ENCODE results near the gene WWC2.

Gene WWC2

DNA sequence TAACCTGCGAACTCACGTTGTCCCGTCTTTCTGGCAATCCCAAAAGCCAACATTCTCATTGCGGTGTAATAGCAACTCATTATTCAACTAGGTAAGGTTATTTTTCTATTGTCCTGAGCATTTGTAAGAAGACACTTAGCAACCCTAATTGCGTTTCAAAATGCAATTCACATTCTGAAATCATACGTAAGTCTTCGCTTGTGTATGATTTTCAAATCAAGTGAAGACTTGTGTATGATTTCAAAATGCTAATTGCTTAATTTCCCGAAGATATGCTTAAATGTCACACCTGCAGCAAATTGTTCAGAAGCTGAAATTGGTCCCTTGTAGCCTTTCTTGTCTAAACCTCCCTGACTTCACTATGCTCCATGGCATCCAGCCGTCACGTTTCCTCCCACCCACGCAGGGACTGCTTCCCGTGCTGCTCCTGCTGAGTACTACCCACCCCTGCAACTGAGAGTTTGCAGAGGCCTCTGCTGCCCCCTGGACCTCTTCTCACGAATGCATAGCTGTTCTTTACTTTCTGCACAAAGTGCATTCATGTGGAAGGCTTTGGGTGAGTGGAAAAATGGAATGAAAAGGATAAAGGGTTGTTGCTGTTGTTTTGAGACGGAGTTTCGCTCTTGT, 264.0 kb downstream of the WWC2 start:
- no peaks in the 10 kb centered on the region for H3K27me3 ChIP-seq (ENCODE audit: insufficient read depth, poor library complexity, severe bottlenecking)
- no peak overlapping the region for H3K27ac ChIP-seq (replicated peaks)
- TF ChIP-seq, protein P1, sequence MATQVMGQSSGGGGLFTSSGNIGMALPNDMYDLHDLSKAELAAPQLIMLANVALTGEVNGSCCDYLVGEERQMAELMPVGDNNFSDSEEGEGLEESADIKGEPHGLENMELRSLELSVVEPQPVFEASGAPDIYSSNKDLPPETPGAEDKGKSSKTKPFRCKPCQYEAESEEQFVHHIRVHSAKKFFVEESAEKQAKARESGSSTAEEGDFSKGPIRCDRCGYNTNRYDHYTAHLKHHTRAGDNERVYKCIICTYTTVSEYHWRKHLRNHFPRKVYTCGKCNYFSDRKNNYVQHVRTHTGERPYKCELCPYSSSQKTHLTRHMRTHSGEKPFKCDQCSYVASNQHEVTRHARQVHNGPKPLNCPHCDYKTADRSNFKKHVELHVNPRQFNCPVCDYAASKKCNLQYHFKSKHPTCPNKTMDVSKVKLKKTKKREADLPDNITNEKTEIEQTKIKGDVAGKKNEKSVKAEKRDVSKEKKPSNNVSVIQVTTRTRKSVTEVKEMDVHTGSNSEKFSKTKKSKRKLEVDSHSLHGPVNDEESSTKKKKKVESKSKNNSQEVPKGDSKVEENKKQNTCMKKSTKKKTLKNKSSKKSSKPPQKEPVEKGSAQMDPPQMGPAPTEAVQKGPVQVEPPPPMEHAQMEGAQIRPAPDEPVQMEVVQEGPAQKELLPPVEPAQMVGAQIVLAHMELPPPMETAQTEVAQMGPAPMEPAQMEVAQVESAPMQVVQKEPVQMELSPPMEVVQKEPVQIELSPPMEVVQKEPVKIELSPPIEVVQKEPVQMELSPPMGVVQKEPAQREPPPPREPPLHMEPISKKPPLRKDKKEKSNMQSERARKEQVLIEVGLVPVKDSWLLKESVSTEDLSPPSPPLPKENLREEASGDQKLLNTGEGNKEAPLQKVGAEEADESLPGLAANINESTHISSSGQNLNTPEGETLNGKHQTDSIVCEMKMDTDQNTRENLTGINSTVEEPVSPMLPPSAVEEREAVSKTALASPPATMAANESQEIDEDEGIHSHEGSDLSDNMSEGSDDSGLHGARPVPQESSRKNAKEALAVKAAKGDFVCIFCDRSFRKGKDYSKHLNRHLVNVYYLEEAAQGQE (IDR thresholded peaks at IDR 0.05; ENCODE audit: insufficient replicate concordance, low read depth): no peak
- no peak for TF ChIP-seq POLR2AphosphoS5 (IDR thresholded peaks at IDR 0.05; ENCODE audit: low read depth)
- no peak for TF ChIP-seq CTCF (IDR thresholded peaks at IDR 0.05; ENCODE audit: insufficient read depth, low read length)
- TF ChIP-seq SPI1 (IDR thresholded peaks at IDR 0.05; ENCODE audit: borderline replicate concordance, low read depth): no peak
- no peak for TF ChIP-seq GABPA (IDR thresholded peaks at IDR 0.05; ENCODE audit: low read depth)
- H3K4me3 ChIP-seq (replicated peaks; ENCODE audit: insufficient read depth, low read length): no peak overlapping the region
- no peak for DNase-seq (ENCODE audit: low read depth in 1 of 2, low spot score in 1 of 2)

DNA sequence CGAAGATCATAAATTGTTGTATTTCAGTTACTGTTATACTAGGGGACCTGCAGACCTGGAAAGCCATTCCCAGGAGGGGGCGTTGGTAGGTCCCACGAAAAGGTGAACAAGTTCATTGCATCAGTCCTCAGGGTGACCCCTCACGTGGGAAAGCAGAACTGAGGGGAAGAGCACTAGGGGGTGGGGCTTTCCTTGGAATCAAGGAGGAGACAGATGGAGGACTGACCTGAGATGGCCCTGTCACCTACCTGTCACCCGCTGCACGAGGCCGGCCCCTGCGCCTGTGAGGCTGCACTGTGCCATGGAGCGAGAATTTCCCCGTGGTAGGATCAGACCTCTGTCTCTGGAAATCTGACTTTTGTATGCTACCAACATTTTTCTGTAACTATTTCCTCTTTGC, 265.0 kb downstream of the WWC2 start:
- DNase-seq (ENCODE audit: low read depth in 1 of 2, low spot score in 1 of 2): no peak
- no peak overlapping the region for H3K4me3 ChIP-seq (replicated peaks; ENCODE audit: insufficient read depth, low read length)
- no peaks in the 10 kb centered on the region for H3K27me3 ChIP-seq (ENCODE audit: insufficient read depth, poor library complexity, severe bottlenecking)
- no peak for TF ChIP-seq GABPA (IDR thresholded peaks at IDR 0.05; ENCODE audit: low read depth)
- no peak for TF ChIP-seq CTCF (IDR thresholded peaks at IDR 0.05; ENCODE audit: insufficient read depth, low read length)
- TF ChIP-seq, protein P1 (IDR thresholded peaks at IDR 0.05; ENCODE audit: insufficient replicate concordance, low read depth): no peak
- no peak for TF ChIP-seq POLR2AphosphoS5 (IDR thresholded peaks at IDR 0.05; ENCODE audit: low read depth)
- no peak for TF ChIP-seq SPI1 (IDR thresholded peaks at IDR 0.05; ENCODE audit: borderline replicate concordance, low read depth)
- H3K27ac ChIP-seq (replicated peaks): no peak overlapping the region

GRCh38 chr4:183366206-183366835, 267.3 kb downstream of the WWC2 start:
- no peak overlapping the region for H3K27ac ChIP-seq (replicated peaks)
- DNase-seq (ENCODE audit: low read depth in 1 of 2, low spot score in 1 of 2): no peak
- H3K4me3 ChIP-seq (replicated peaks; ENCODE audit: insufficient read depth, low read length): no peak overlapping the region
- no peaks in the 10 kb centered on the region for H3K27me3 ChIP-seq (ENCODE audit: insufficient read depth, poor library complexity, severe bottlenecking)
- TF ChIP-seq POLR2AphosphoS5 (IDR thresholded peaks at IDR 0.05; ENCODE audit: low read depth): no peak
- TF ChIP-seq GABPA (IDR thresholded peaks at IDR 0.05; ENCODE audit: low read depth): no peak
- TF ChIP-seq CTCF (IDR thresholded peaks at IDR 0.05; ENCODE audit: insufficient read depth, low read length): no peak
- TF ChIP-seq SPI1 (IDR thresholded peaks at IDR 0.05; ENCODE audit: borderline replicate concordance, low read depth): no peak
- TF ChIP-seq, protein P1 (IDR thresholded peaks at IDR 0.05; ENCODE audit: insufficient replicate concordance, low read depth): no peak

All from HL-60 (cell line).